Measurements from ENCODE around the gene RUNX2.

GRCh38 chr6:45613656-45614055 is 285.5 kb downstream of the RUNX2 start:
- TF ChIP-seq CTCF (IDR thresholded peaks at IDR 0.05) (no peak), POLR2A (IDR thresholded peaks at IDR 0.05) (no peak)

Measured in uterus (tissue), 2 donors.